ENCODE measurements around the gene GIMAP4. TPM values are rescaled to one million over a fixed set of nuclear protein-coding genes. Genes with fewer than 3 reads are reported as not detected.

The GIMAP4 gene
- 117 and 242 TPM in 2 replicates for total RNA-seq

DNA sequence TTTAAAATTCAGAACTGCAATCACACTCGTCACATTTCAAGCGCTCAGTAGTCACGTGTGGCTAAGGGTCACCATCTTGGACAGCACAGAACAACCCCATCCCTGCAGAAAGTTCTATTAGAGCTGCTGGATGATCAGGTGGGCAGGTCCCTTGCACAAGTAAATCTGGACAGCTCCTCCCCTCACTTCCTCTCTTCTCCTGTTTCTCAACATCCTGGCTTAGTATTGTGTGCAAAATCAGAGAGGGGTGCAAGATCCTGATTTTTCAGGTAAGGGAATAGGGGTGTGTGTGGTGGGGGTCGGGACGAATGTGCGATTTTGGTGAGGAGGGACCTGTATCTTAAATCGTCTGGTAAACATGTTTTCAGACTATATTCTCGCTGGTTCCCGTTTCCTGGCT, at the start of gene GIMAP4:
Gene GIMAP4 (plus strand): TSS at position 222 of the 400 bp plus-strand sequence. CDS start 2,512 bp downstream, outside the sequence.

Other genes starting within 250 kb of the GIMAP4 start
- 0.13 and 0.36 TPM in 2 replicates for gene LRRC61, start 244.0 kb upstream of the GIMAP4 start, total RNA-seq
- gene ACTR3C, start 243.8 kb upstream of the GIMAP4 start, total RNA-seq = 0.07 and 0.13 TPM in 2 replicates
- not detected in 2 replicates for gene RARRES2, start 225.8 kb upstream of the GIMAP4 start, total RNA-seq
- 86.7 and 123 TPM in 2 replicates for gene REPIN1, start 198.6 kb upstream of the GIMAP4 start, total RNA-seq
- 4.3 and 5.1 TPM in 2 replicates for gene ZNF775, start 188.1 kb upstream of the GIMAP4 start, total RNA-seq
- gene GIMAP8, start 116.8 kb upstream of the GIMAP4 start, total RNA-seq = 75.1 and 75.3 TPM in 2 replicates
- 30.9 and 48.0 TPM in 2 replicates for gene GIMAP7, start 52.5 kb upstream of the GIMAP4 start, total RNA-seq
- 155 and 156 TPM in 2 replicates for gene GIMAP6, start 65.0 kb downstream of the GIMAP4 start, total RNA-seq
- 39.8 and 44.8 TPM in 2 replicates for gene GIMAP2, start 118.3 kb downstream of the GIMAP4 start, total RNA-seq
- gene GIMAP1, start 149.2 kb downstream of the GIMAP4 start, total RNA-seq = 10.4 and 10.8 TPM in 2 replicates
- 1.2 and 8.9 TPM in 2 replicates for gene GIMAP5, start 170.0 kb downstream of the GIMAP4 start, total RNA-seq
- not detected in 2 replicates for gene TMEM176B, start 233.0 kb downstream of the GIMAP4 start, total RNA-seq
- gene TMEM176A, start 233.4 kb downstream of the GIMAP4 start, total RNA-seq = not detected in 2 replicates